PC-3 (cell line): ENCODE measurements around the gene TTBK2. TPM values are rescaled to one million over a fixed set of nuclear protein-coding genes. Genes with fewer than 3 reads are reported as not detected.
"Not testable (repeated sequence)": the region's sequence is repeated elsewhere in the genome, so short reads cannot be mapped to it uniquely, and the experiment has no call there.

Source experiments
- ATAC-seq: fragments of 200-7000 bp; cut with Tn5 transposase; 2 replicates; pipeline ENCODE4 v1.9.1; 2020; ENCODE audit warnings: mild to moderate bottlenecking, moderate library complexity
- BruUV-seq: library from RNA; stranded (reverse); fragments of 400-500 nt; replicated peaks from 2 replicates; lab custom pipeline; 2021; lab: Mats Ljungman, UMichigan
- CTCF ChIA-PET: fragments of 300-600 bp; sonication (Branson Sonifier 250); formaldehyde crosslinking; loops from one replicate; lab custom pipeline; 2022; ENCODE audit warnings: antibody characterized with exemption; lab: Charles Lee
- POLR2A ChIA-PET: fragments of 300-600 bp; sonication (Branson Sonifier 250); formaldehyde crosslinking; loops from one replicate; lab custom pipeline; 2022; ENCODE audit warnings: antibody characterized with exemption; ENCODE audit not compliant: unreplicated experiment; lab: Charles Lee
- DNase-seq: peaks from one replicate; pipeline ENCODE4 v3.0.0-alpha.2; 2015
- H2AFZ ChIP-seq: fragments of 300-600 bp; sonication (generic); 2 replicates; pipeline ENCODE4 v1.6.0; 2016; ENCODE audit warnings: antibody characterized with exemption, low read length
- H3F3A ChIP-seq: fragments of 300-600 bp; sonication (generic); one replicate; pipeline ENCODE4 v1.6.0; 2017; ENCODE audit warnings: antibody characterized with exemption, low read length, control low read depth, mild to moderate bottlenecking; ENCODE audit not compliant: unreplicated experiment
- H3K27ac ChIP-seq: fragments of 300-600 bp; sonication (generic); 2 replicates; pipeline ENCODE4 v1.5.1; 2016; ENCODE audit warnings: mild to moderate bottlenecking, low read length
- H3K27me3 ChIP-seq: fragments of 300-600 bp; sonication (generic); 2 replicates; pipeline ENCODE4 v1.6.1; 2016; ENCODE audit warnings: low read length, mixed read lengths
- H3K36me3 ChIP-seq: fragments of 300-600 bp; sonication (generic); 2 replicates; pipeline ENCODE4 v1.6.1; 2016; ENCODE audit warnings: low read depth, mixed run types, low read length, mixed read lengths
- H3K4me1 ChIP-seq: fragments of 300-600 bp; sonication (generic); 2 replicates; pipeline ENCODE4 v1.5.1; 2016; ENCODE audit warnings: low read length; ENCODE audit not compliant: insufficient read depth
- H3K4me2 ChIP-seq: fragments of 300-600 bp; sonication (generic); 2 replicates; pipeline ENCODE4 v1.6.0; 2016; ENCODE audit warnings: low read length
- H3K4me3 ChIP-seq: fragments of 300-600 bp; sonication (generic); 2 replicates; pipeline ENCODE4 v1.5.1; 2016; ENCODE audit warnings: mild to moderate bottlenecking, low read length, mixed read lengths
- H3K79me2 ChIP-seq: fragments of 300-600 bp; sonication (generic); 2 replicates; pipeline ENCODE4 v1.6.1; 2017; ENCODE audit warnings: low read length, mixed read lengths
- H3K9ac ChIP-seq: fragments of 300-600 bp; sonication (generic); 2 replicates; pipeline ENCODE4 v1.6.0; 2016; ENCODE audit warnings: mild to moderate bottlenecking, low read length
- H3K9me2 ChIP-seq: fragments of 300-600 bp; sonication (generic); replicated peaks from 2 replicates; pipeline ENCODE4 v1.6.1; 2016; ENCODE audit warnings: mixed run types, low read length, mixed read lengths
- H3K9me3 ChIP-seq: fragments of 300-600 bp; sonication (generic); 2 replicates; pipeline ENCODE4 v1.6.1; 2016; ENCODE audit warnings: low read length, mixed read lengths
- H4K20me1 ChIP-seq: fragments of 300-600 bp; sonication (generic); 2 replicates; pipeline ENCODE4 v1.6.1; 2016; ENCODE audit warnings: low read length, mixed read lengths
- CTCF ChIP-seq: fragments of 300-600 bp; sonication (generic); conservative IDR thresholded peaks from 2 replicates; pipeline ENCODE4 v1.5.1; 2017; ENCODE audit warnings: antibody characterized with exemption, low read depth, mild to moderate bottlenecking, low read length
- EZH2 ChIP-seq: fragments of 300-600 bp; sonication (generic); IDR thresholded peaks from one replicate; pipeline ENCODE4 v1.6.1; 2017; ENCODE audit warnings: antibody characterized with exemption, mild to moderate bottlenecking, low read length; ENCODE audit not compliant: unreplicated experiment
- EZH2phosphoT487 ChIP-seq: fragments of 300-600 bp; sonication (generic); IDR thresholded peaks from 2 replicates; pipeline ENCODE4 v1.6.1; 2018; ENCODE audit warnings: mild to moderate bottlenecking, antibody characterized with exemption, low read length, borderline replicate concordance
- intact Hi-C: fragments of 100-400 bp; cut with micrococcal nuclease; formaldehyde crosslinking; loops from 2 replicates; pipeline ENCODE4 v1.9.0; 2023
- total RNA-seq: library from RNA; depleted of rRNA; stranded (reverse); fragments of >200 nt; gene quantifications from 2 replicates; pipeline ENCODE4 v1.2.3, GENCODE V29; 2014

The TTBK2 gene
- total RNA-seq, 1 experiment from 2014 or later = 3.5 TPM

- H4K20me1 ChIP-seq = no peaks in the 10 kb centered on the region
- H3K9me2 ChIP-seq = no peaks in the 10 kb centered on the region
Measured at GRCh38 chr15:42891569-42891968, 29.0 kb downstream of the TTBK2 start.

GRCh38 chr15:42890161-42890913, 30.2 kb downstream of the TTBK2 start:
- H3K9ac ChIP-seq = no peak overlapping the region
- POLR2A ChIA-PET = no interaction called here

More at GRCh38 chr15:42891569-42891968, 29.0 kb downstream of the TTBK2 start:
- Histone ChIP-seq H3K36me3 (no peaks in the 10 kb centered on the region), H3K79me2 (no peaks in the 10 kb centered on the region), H3K27ac (no peak overlapping the region), H3K27me3 (no peaks in the 10 kb centered on the region), H3K4me2 (no peak overlapping the region), H3K9me3 (no peaks in the 10 kb centered on the region), H2AFZ (no peak overlapping the region), H3F3A (no peaks in the 10 kb centered on the region), H3K9ac (no peak overlapping the region), H3K4me1 (peaks cover 17% of the 10 kb centered on the region), H3K4me3 (no peak overlapping the region)
- intact Hi-C loops = no loop called here
- no TSS peak for BruUV-seq
- POLR2A ChIA-PET = no interaction called here
- DNase-seq = peak; percentile 23
- TF ChIP-seq EZH2 = no peak
- no peak for TF ChIP-seq EZH2phosphoT487
- no peak for TF ChIP-seq CTCF
- CTCF ChIA-PET = no interaction called here
- peak; percentile 74 for ATAC-seq

DNA sequence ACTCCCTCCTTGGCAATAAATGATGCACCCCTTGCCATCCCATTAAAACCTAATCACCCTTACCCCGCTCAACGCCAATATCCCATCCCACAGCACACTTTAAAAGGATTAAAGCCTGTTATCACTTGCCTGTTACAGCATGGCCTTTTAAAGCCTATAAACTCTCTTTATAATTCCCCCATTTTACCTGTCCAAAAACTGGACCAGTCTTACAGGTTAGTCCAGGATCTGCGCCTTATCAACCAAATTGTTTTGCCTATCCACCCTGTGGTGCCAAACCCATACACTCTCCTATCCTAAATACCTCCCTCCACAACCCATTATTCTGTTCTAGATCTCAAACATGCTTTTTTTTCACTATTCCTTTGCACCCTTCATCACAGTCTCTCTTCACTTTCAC, 33.2 kb downstream of the TTBK2 start:
- H3K36me3 ChIP-seq, H3K9ac ChIP-seq, H3K9me2 ChIP-seq, DNase-seq, H3K27me3 ChIP-seq, H3K4me2 ChIP-seq, BruUV-seq, H3K4me3 ChIP-seq, H3K27ac ChIP-seq, H3K9me3 ChIP-seq, intact Hi-C loops, H3F3A ChIP-seq, H4K20me1 ChIP-seq, H3K79me2 ChIP-seq, POLR2A ChIA-PET, H2AFZ ChIP-seq, ATAC-seq, CTCF ChIA-PET: not testable (repeated sequence)
- peaks cover 17% of the 10 kb centered on the region for H3K4me1 ChIP-seq

More at GRCh38 chr15:42890161-42890913, 30.2 kb downstream of the TTBK2 start:
- Histone ChIP-seq H2AFZ (no peak overlapping the region), H3K9me3 (no peaks in the 10 kb centered on the region), H3K4me3 (no peak overlapping the region), H4K20me1 (no peaks in the 10 kb centered on the region), H3K36me3 (no peaks in the 10 kb centered on the region), H3K27ac (no peak overlapping the region), H3K9me2 (no peaks in the 10 kb centered on the region), H3F3A (no peaks in the 10 kb centered on the region), H3K4me1 (peaks cover 17% of the 10 kb centered on the region), H3K4me2 (peak overlapping the region; percentile 7; the same call in 1 of the 2 replicates), H3K27me3 (no peaks in the 10 kb centered on the region), H3K79me2 (no peaks in the 10 kb centered on the region)
- ATAC-seq = peak; percentile 55
- intact Hi-C loops = no loop called here
- peak; percentile 71 for DNase-seq
- no TSS peak for BruUV-seq
- TF ChIP-seq EZH2phosphoT487 = no peak
- CTCF ChIA-PET = no interaction called here
